Caco-2 (cell line): ENCODE data around the gene RHOH. TPM values are rescaled to one million over a fixed set of nuclear protein-coding genes. Genes with fewer than 3 reads are reported as not detected.

Experiments used
- BruUV-seq: library from RNA; stranded (reverse); fragments of 400-500 nt; replicated peaks from 2 replicates; lab custom pipeline; 2021; lab: Mats Ljungman, UMichigan
- CTCF ChIA-PET: fragments of 300-600 bp; sonication (Branson Sonifier 250); formaldehyde crosslinking; loops from one replicate; lab custom pipeline; 2022; ENCODE audit warnings: antibody characterized with exemption; lab: Charles Lee
- POLR2A ChIA-PET: fragments of 300-600 bp; sonication (Branson Sonifier 250); formaldehyde crosslinking; loops from one replicate; lab custom pipeline; 2022; ENCODE audit warnings: antibody characterized with exemption; lab: Charles Lee
- DNase-seq, 2 experiments: peaks; one replicate each; pipeline versions ENCODE4 v3.0.0 to v3.0.0-alpha.2; 2020 to 2022
- H3K27me3 ChIP-seq: replicated peaks from 2 replicates; pipeline ENCODE4 v1.6.0; 2011; ENCODE audit warnings: low read length; ENCODE audit not compliant: control insufficient read depth, insufficient read depth
- H3K36me3 ChIP-seq: 2 replicates; pipeline ENCODE4 v1.5.1; 2011; ENCODE audit warnings: low read length; ENCODE audit not compliant: control insufficient read depth, insufficient read depth
- H3K4me1 ChIP-seq: fragments of 250-450 bp; sonication (Bioruptor Pico); 2 replicates; pipeline ENCODE4 v1.5.1; 2020; ENCODE audit warnings: mild to moderate bottlenecking
- H3K4me3 ChIP-seq: 2 replicates; pipeline ENCODE4 v1.5.1; 2011; ENCODE audit warnings: low read depth, mild to moderate bottlenecking, control low read depth, low read length
- H3K9me3 ChIP-seq: fragments of 250-450 bp; sonication (Bioruptor Pico); 2 replicates; pipeline ENCODE4 v1.5.1; 2020; ENCODE audit warnings: mild to moderate bottlenecking, moderate library complexity
- H3K27ac Mint-ChIP-seq: one replicate; pipeline ENCODE4 v1.8.0; 2022; ENCODE audit warnings: mixed read lengths; ENCODE audit not compliant: unreplicated experiment
- H3K27me3 Mint-ChIP-seq: one replicate; pipeline ENCODE4 v1.8.0; 2022; ENCODE audit warnings: mixed read lengths; ENCODE audit not compliant: insufficient read depth, unreplicated experiment
- H3K36me3 Mint-ChIP-seq: one replicate; pipeline ENCODE4 v1.8.0; 2022; ENCODE audit warnings: mild to moderate bottlenecking, mixed read lengths; ENCODE audit not compliant: insufficient read depth, unreplicated experiment
- H3K4me1 Mint-ChIP-seq: one replicate; pipeline ENCODE4 v1.8.0; 2022; ENCODE audit warnings: low read depth, mixed read lengths; ENCODE audit not compliant: unreplicated experiment
- H3K4me3 Mint-ChIP-seq: one replicate; pipeline ENCODE4 v1.8.0; 2022; ENCODE audit warnings: mild to moderate bottlenecking, moderate library complexity, mixed read lengths; ENCODE audit not compliant: unreplicated experiment
- H3K9me3 Mint-ChIP-seq: one replicate; pipeline ENCODE4 v1.8.0; 2022; ENCODE audit warnings: mixed read lengths; ENCODE audit not compliant: unreplicated experiment
- intact Hi-C: fragments of 100-400 bp; cut with micrococcal nuclease; formaldehyde crosslinking; loops from one replicate; pipeline ENCODE4 v1.10.0; 2022; ENCODE audit not compliant: unreplicated experiment
- total RNA-seq: library from RNA; stranded (reverse); gene quantifications from 2 replicates; pipeline ENCODE4 v1.2.3, GENCODE V29; 2022
- TF ChIP-seq, protein P1 (sequence below), 2 experiments: fragments of 200-600 bp in 1 of 2; IDR thresholded peaks; 1 replicate in 1 of 2; 2 replicates in 1 of 2; pipeline versions ENCODE4 v1.5.1 to v1.8.0; 2011 to 2022; ENCODE audit warnings: antibody characterized with exemption in 1 of 2, control low read depth in 1 of 2, inconsistent platforms in 1 of 2, low read depth in 1 of 2, low read length in 1 of 2, mild to moderate bottlenecking in 1 of 2, moderate library complexity in 1 of 2; ENCODE audit not compliant: insufficient read depth in 1 of 2, severe bottlenecking in 1 of 2, unreplicated experiment in 1 of 2

Gene RHOH
- total RNA-seq, 1 experiment from 2014 or later = not detected

GRCh38 chr4:40262077-40262528 lies 65.3 kb downstream of the RHOH start:
- Histone ChIP-seq H3K9me3 (peaks cover 42% of the 10 kb centered on the region), H3K27me3 (no peaks in the 10 kb centered on the region), H3K36me3 (no peaks in the 10 kb centered on the region), H3K4me3 (no peak overlapping the region), H3K4me1 (peaks cover 51% of the 10 kb centered on the region)
- Mint-ChIP-seq H3K4me1 (peaks cover 25% of the 10 kb centered on the region), H3K27ac (peak overlapping the region; percentile 90), H3K4me3 (peak overlapping the region; percentile 56), H3K9me3 (peaks cover 23% of the 10 kb centered on the region), H3K27me3 (no peaks in the 10 kb centered on the region), H3K36me3 (peaks cover 30% of the 10 kb centered on the region)
- CTCF ChIA-PET = no interaction called here
- TF ChIP-seq, protein P1, sequence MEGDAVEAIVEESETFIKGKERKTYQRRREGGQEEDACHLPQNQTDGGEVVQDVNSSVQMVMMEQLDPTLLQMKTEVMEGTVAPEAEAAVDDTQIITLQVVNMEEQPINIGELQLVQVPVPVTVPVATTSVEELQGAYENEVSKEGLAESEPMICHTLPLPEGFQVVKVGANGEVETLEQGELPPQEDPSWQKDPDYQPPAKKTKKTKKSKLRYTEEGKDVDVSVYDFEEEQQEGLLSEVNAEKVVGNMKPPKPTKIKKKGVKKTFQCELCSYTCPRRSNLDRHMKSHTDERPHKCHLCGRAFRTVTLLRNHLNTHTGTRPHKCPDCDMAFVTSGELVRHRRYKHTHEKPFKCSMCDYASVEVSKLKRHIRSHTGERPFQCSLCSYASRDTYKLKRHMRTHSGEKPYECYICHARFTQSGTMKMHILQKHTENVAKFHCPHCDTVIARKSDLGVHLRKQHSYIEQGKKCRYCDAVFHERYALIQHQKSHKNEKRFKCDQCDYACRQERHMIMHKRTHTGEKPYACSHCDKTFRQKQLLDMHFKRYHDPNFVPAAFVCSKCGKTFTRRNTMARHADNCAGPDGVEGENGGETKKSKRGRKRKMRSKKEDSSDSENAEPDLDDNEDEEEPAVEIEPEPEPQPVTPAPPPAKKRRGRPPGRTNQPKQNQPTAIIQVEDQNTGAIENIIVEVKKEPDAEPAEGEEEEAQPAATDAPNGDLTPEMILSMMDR (IDR thresholded peaks at IDR 0.05; ENCODE audit: insufficient read depth in 1 of 2, low read depth in 1 of 2, low read length in 1 of 2, severe bottlenecking in 1 of 2, unreplicated experiment in 1 of 2) = no peak
- peak; percentile 43 to 64 for DNase-seq
- POLR2A ChIA-PET = no interaction called here
- intact Hi-C loops = no loop called here
- BruUV-seq = no TSS peak

GRCh38 chr4:40262861-40263260 lies 66.0 kb downstream of the RHOH start:
- H3K9me3 Mint-ChIP-seq = peaks cover 23% of the 10 kb centered on the region
- ChIA-PET CTCF (no interaction called here), POLR2A (no interaction called here)
- H3K27me3 Mint-ChIP-seq = no peaks in the 10 kb centered on the region
- peaks cover 25% of the 10 kb centered on the region for H3K4me1 Mint-ChIP-seq
- DNase-seq = no peak
- H3K27ac Mint-ChIP-seq = no peak overlapping the region
- H3K36me3 ChIP-seq = no peaks in the 10 kb centered on the region
- H3K9me3 ChIP-seq = peaks cover 42% of the 10 kb centered on the region
- no peaks in the 10 kb centered on the region for H3K27me3 ChIP-seq
- TF ChIP-seq, protein P1 (IDR thresholded peaks at IDR 0.05; ENCODE audit: insufficient read depth in 1 of 2, low read depth in 1 of 2, low read length in 1 of 2, severe bottlenecking in 1 of 2, unreplicated experiment in 1 of 2) = no peak
- H3K4me3 ChIP-seq = no peak overlapping the region
- intact Hi-C loops = no loop called here
- H3K4me3 Mint-ChIP-seq = no peak overlapping the region
- peaks cover 30% of the 10 kb centered on the region for H3K36me3 Mint-ChIP-seq
- H3K4me1 ChIP-seq = peaks cover 51% of the 10 kb centered on the region
- no TSS peak for BruUV-seq

DNA sequence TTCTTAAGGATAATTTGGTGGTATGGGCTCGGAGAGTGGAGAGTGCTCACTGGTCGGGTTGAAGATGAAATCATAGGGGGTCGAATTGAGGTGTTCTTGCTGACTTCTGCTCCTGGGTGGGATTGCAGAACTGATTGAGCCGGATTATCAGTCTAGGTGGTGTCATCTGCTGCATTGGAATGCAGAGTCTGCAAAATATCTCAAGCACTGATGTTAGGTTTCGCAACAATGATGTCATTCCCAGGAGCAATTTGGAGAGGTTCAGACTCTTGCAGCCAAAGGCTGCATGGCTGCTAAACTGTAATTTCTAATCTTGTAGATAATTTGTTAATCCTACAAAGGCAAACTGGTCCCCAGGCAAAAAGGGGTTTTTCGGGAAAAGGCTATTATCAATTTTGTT lies 67.7 kb downstream of the RHOH start:
- Mint-ChIP-seq H3K36me3 (peaks cover 30% of the 10 kb centered on the region), H3K9me3 (peaks cover 24% of the 10 kb centered on the region), H3K4me3 (no peak overlapping the region), H3K4me1 (peaks cover 25% of the 10 kb centered on the region), H3K27ac (peak overlapping the region; percentile 43), H3K27me3 (no peaks in the 10 kb centered on the region)
- no peak overlapping the region for H3K4me3 ChIP-seq
- POLR2A ChIA-PET = no interaction called here
- CTCF ChIA-PET = no interaction called here
- H3K9me3 ChIP-seq = peaks cover 39% of the 10 kb centered on the region
- TF ChIP-seq, protein P1 (IDR thresholded peaks at IDR 0.05; ENCODE audit: insufficient read depth in 1 of 2, low read depth in 1 of 2, low read length in 1 of 2, severe bottlenecking in 1 of 2, unreplicated experiment in 1 of 2) = no peak
- no peaks in the 10 kb centered on the region for H3K36me3 ChIP-seq
- no TSS peak for BruUV-seq
- peaks cover 51% of the 10 kb centered on the region for H3K4me1 ChIP-seq
- H3K27me3 ChIP-seq = no peaks in the 10 kb centered on the region
- DNase-seq = peak; percentile 59 to 60
- intact Hi-C loops = no loop called here
